GM21447 (cell line): Measurements from ENCODE around the gene HOXC5.
A peak's percentile ranks its signal among the peaks of the same experiment; 100 is the strongest.

Experiments used
- ATAC-seq: cut with Tn5 transposase; IDR thresholded peaks from one replicate; pipeline ENCODE4 v1.9.1; 2021; ENCODE audit not compliant: unreplicated experiment

Gene HOXC5

DNA sequence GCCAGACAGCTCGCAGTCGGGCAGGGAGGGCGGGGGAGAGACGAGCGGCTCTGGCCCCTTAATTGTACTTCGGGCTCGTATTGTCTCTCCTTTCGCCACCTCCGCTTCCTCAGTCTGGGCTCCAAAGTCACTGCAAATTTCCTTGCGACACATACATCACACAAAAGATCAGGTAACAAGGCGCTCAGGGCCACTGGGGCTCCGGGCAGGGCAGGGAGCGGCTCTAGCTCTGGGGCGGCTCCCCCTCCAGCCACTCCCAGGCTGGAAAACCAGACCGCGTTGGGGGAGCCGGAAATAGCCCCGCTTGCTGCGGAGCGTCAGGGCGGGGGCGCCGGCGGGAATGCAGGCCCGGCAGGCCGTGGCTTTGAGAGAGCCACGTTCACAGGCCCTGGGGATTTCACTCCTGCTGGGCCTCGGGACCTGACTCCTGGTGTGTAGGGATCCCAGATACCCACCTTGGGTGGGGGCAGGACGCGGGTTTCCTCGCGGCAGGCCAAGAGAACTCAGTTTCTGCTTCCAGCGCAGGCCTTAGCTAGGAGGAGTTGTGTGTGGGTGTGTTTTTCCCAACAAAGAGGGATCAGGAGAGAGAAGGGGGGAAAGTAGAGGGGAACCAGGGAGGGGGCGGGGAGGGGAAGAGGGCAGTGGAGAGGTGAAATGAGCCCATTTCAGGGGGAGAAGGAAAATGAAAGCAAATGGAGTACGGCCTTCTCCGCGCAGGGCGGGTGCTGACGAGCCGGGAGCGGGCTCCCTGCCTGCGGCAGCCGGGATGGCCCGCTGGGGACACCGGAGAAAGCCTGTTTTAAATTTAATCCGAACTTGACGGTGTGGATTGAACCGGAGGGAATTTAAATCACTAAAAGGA is 37.2 kb upstream of the HOXC5 start:
- ATAC-seq: no peak

DNA sequence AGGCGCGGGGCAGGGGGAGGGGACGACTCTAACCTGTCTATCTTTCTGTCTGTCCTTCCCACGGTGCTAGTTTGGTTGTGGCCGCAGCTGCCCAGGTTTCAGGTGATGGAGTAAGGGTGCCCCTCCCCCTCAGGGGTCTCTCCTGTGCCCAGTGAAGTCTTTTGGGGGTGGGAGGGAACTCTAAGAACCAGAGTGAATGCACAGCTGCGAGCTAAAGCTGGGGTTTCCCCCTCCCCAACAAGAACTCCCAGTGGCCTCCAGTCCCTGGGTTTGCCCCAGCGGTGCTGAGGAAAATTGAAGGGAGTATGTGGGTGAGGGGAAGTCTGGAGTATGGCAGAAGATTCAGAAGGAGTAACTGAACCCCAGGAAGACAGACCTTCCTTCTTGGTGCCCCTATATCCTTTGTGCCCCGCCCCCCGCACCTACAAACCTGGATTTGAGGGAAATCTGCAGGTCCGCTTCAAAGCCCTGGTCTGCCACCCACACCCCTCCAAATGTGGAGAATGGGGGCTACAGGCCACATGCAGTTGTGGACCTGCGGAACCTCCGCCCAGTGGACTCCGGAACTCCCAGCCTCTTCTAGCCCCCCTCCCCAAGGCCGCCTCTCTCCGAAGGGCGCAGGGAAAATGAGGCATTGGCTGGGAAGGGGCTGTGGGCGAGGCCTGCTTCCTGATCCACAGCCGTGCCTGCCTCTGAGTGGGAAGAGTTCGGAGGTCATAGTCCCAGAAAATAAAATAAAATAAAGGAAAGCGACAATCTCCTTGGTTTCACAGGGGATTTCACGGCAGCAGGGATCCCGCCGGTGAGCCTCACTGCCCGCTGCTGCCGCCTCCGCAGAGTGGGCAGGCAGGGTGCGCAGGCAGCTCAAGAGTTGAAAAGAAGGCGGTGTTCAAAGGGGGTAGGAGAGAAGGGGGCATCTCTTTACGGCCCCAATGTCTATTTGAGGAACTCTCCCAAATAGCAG is 36.3 kb upstream of the HOXC5 start:
- ATAC-seq: no peak

DNA sequence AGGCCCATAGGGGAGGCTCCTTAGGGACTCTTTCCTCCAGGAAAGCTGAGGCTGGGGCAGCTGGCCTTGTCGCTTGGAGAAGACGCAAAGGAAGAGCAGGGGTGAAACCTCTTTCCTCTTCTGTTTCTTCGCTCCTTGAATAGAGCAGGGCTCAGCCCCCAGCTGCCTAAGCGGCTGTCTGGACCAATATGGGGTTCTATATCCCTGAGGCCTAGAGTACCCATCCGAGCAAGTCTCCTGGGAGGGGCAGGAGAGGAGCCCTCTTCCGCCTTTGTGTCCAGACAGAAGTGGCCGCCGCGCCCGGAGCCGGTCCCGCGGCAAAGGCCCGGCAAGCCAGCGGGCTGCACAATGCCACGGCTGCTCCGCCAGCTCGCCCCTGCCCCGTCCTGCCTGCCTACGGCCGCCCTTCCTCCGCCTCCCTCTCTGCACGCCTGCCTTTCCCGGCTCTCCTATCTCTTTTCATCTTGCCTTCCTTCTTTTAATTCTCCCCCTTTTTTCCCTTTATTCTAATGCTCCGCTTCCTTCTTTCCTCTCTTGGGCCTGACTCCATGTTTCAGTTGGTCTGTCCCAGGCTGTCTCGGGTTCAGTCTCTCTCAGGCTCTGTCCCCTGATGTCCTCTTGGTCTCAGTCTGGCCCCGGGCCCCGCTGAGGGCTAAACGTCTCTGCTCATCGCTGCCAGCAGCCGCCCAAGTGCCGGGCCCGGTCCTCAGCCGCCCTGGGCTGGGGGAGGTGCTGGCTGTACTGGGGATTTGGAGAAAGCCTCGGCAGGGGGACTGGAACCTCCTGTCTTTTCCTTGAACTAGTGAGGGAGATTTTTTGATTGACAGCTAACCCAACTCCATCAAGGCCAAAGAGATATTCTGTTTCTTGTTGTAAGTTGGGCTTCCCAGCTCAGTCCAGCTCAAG is 35.4 kb upstream of the HOXC5 start:
- ATAC-seq: no peak

DNA sequence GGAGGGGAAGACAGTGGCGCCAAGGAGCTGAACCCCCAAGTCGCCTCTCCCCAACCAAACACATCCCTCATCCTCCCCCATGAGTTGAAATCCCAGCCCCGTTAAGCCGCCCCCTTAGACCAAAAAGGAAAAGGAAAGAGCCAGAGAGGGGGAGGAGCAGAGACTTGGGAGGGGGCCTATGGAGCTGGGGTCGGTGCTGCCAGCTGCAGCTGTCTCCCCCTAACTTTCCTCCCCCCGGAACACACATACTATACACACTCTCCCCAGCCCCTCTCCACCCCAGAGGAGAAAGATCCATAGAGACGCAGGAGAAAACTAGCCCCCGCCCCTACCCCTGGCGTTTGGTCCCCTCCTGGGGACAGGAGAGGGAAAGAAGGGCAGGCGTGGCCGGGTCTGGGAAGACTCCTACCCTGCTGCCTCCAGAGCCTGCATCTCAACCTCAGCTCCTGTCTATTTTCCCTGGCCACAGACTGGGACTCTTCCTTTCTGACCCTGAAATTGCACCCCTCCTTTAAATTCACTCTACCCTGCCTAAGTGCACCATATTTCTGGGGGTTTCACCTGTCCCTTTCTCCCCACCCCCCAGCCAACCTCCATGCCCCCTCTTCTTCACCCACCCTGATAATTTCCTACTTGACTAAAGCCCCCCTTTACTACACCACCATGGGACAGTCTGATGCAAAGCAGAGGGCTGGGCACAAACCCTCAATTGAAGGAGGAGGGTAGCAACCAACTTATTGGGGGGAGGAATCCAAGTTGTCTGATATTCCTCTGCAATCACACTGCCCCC is 34.5 kb upstream of the HOXC5 start:
- ATAC-seq: no peak

DNA sequence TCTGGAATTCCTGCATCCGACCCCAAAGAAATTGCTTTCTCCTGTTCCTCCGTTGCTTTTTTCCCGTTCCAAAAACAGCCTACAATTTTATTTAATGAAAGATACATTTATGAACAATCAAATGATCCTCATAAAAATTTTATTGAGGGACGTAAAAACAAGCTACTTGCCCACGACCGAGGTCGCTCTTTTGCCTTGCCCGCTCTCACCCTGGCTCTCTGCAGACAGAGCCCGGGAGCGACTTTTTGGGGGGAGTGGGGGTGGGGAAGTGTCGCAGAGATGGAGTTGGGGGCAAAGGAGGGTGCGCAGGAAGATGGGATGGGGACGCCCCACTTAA is 34.0 kb upstream of the HOXC5 start:
- ATAC-seq: no peak

DNA sequence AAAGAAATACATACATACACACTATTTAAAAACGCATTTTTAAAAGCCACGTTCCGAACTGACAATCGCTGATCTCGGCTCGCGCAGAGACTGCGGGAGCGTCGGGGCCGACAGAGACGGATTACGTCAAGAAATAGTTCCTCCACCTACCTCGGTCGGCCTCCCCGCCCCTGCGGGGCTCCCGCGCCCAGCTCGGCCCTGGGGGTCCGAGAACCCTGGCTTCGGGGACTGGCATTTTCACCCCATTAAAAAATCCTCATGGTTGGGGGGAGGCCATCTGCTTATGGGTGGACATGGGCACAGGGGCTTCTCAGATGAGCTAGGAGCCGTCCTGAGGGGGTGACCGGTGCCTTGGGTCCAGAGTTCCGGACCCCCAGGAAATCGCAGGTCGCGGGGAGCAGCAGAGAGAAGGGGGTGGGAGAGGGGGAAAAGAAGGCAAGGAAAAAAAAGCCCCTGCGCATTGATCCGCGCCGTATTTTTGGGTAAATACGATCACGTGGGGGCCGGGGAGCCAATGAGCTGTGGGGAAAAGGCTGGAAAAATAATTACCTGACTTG is 33.2 kb upstream of the HOXC5 start:
- ATAC-seq: no peak

DNA sequence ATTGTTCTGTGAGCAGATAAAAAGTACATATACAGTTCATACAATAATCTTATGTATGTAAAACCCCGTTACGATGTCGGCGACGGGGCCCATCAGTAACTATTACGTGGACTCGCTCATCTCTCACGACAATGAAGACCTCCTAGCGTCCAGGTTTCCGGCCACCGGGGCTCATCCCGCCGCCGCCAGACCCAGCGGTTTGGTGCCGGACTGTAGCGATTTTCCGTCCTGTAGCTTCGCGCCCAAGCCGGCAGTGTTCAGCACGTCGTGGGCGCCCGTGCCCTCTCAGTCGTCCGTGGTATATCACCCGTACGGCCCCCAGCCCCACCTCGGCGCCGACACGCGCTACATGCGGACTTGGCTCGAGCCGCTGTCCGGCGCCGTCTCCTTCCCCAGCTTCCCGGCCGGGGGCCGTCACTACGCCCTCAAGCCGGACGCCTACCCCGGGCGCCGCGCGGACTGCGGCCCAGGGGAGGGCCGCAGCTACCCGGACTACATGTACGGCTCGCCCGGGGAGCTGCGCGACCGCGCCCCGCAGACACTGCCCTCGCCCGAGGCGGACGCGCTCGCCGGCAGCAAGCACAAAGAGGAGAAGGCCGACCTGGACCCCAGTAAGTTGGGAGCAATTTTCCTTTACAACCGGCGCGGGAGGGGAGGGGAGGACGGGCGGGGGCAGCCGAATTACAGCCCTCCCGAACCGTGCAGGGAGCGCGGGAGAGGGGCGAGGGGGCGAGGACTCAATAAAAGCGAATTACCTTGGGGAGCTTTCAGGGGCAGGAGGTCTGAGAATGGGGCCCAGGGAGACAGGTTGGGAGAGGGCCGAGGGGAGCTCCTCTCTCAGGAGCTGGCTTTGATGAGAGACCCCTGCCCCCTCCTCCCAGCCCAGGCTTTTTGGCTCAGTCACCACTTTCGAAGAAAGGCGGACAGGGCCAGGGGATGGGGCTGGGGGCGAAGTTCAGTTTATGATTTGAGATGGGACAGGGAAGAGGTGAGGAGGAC is 32.4 kb upstream of the HOXC5 start, which contains the start of gene HOXC9:
Gene HOXC9 (plus strand): TSS at position 46 of the 999 bp plus-strand sequence. CDS start 28 bp downstream, at position 74.
- no peak for ATAC-seq

DNA sequence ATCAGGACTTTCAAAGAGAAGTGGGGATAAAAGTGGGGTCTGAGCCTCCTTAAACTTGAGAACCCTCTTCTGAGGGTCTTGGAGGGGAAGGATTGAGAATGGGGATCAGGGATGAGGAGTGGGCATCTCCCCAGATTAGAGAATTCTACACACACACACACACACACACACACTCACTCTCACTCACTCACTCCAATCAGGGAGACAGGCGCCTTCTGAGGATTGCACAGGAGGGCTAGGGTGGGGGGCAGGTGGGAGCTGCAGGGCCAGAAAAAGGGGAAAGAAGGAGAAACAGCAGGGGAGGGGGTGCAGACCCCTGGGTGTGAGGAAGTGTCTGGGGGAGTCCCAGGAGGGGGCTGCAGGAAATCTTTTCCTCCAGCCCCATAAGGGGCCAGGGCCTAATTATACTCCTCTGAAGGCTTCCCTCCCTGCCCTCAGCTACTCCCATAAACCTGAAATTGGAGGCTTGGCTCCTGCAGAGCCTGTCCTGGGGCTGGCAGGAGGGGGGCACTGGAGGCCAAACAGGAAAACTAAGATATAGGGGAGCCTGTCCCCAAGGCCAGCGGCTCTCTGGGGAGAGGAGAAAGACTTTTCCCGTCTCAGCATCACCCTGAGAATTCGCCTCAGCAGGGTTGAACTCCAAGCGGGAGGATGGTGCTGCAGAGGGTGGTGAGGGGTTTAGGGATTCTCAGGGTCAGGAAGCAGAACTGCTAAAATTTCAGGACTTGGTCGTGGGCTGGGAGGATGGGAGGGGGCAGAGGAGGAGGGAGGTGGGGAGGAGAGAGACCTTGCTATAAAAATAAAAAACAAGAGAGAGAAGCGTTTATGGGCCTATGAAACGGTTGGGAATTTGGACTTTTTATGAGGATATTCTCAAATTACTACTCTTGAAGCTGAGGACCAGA is 31.3 kb upstream of the HOXC5 start:
- no peak for ATAC-seq

DNA sequence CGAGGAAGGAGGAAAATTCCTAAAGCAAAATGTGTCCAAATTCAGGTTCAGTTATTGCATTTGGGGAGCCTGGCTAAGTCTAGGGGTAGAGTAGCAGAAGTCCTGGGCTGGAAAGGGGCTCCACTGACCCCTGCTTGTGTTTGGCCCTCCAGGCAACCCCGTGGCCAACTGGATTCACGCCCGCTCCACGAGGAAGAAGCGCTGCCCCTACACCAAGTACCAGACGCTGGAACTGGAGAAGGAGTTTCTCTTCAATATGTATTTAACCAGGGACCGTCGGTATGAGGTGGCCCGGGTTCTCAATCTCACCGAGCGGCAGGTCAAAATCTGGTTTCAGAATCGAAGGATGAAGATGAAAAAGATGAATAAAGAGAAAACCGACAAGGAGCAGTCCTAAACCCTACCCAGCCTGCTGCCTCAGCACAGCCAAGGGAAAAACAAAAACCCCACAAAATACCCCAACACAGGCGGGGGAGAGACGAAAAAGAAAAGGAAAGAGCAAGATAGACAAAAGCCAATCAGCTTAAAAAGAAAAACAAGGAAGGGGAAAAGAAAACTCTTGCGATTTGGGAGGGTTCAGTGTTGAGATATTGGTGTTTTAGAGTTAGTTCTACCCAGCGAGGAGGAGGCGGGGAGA is 30.5 kb upstream of the HOXC5 start:
- no peak for ATAC-seq

DNA sequence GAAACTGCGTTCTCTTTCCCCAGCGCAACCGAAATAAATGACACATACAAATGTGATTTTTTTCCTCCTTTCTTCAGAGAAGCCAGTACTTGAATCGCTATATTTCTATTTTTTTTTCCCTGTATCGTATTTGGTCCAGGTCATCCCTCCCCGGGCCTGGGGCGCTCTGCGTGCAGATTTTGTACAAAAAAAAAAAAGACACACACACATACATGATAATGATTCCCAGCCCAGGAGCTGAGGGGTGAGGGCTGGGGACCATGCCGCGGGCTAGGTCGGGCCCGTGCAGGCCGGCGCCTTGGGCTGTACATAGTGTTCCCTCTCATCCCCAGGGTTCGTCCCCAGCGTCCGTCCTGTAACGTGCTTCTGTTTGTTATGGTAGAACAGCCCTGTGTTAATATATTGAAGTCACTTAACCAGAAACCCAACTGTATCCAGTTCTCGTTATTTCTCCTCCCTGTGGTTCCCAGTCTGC is 29.9 kb upstream of the HOXC5 start:
- no peak for ATAC-seq

DNA sequence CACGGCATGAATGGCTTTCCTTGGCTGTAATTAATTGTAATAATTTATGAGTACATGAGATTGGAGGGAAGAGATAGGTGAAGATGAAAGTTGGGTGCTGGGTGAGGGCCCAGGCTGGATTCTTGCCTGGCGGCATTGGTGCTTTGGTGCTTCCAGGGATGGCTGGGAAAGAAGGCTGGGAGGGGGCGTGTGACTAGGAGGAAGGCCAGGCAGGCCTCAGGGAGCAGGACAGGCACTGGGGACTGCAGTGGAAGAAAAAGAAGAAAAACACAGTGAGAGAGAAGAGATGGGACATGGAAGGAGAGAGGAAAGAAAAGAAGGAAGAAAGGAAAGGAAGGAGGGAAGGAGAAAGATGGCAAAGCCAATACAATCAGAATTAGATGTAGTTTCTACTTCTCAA is 29.2 kb upstream of the HOXC5 start:
- ATAC-seq: no peak

DNA sequence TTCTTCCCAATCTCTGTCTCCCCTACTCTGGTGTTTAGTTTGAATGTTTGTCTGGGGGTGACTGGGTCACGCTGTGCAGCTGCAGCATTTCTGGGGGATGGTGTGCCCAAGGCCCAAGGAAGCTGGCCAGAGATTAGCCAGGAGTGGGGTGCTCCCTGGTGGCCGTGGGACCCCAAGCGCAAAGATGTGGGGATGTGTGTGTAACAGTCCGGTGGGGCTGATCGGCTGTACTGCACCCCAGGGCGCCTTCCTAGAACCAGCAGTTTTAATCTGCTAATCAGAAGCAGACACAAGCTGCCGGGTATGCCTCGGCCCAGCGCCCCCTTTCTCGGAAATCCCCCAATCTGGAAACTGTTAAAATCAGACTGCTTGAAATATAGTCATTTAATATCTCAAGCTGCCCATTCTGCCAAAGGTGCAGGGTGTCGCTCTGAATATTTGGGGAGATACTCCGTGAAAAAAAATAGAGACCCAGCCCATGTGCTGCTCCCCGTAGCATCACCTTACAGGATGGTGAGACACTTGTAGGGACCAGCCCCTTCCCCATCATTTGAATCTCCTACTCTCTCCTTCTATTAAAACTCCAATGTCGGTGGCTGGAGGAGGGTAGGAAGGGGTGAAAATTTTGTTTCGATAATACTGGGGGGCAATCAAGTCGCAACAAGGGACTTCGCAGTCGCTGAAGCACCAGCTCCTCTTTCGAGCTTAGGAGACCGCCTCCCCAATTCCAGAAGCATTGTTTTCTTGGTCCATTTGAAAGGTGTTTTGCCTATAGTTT is 28.6 kb upstream of the HOXC5 start:
- no peak for ATAC-seq

DNA sequence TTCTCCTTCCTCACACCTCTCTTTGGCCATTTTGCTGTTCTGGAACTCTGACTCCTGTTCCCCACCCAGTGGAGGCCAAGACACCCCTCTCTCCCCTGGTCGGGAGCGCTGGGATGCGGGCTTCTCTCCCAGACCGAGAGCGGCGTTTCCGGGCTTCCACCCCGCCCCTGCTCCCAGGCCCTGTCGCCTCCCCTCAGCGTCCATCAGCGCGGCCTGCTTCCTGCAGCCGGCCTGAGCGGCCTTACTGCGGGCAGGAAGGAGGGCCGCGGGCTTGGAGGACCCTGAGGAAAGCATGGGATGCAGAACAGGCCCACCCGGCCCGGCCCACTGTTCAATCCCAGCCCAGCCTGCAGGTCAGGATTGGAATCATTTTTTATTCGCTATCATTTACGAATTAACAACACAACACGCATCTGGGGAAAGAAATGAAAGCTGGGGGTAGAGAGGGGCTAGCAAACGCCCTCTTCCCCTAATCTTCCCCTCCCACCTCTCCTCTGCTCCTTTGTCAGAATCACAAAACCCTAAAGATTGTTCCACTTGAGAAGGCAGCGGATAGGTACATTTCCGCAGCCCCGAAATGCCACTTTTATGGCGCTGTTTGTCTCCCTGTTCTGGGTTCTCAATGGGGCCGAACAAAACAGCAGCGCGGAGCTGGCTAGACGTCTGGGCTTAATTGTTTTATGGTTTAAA is 27.9 kb upstream of the HOXC5 start:
- ATAC-seq: no peak

DNA sequence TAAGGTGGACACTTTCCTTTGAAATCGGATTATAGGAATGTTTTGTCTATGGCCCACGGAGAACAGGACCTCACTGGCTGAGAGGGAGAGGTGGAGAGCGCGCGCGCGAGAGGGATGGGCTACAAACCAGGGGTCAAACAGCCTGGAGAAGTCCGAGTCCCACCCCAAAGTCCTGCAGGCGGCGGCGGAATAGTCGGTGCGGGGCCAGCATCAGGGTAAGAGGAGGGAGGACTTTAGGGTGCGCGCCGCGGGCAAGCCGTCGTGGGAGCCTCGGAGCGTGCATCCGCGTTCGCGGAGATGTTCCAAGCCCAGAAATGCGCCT is 27.4 kb upstream of the HOXC5 start:
- no peak for ATAC-seq

DNA sequence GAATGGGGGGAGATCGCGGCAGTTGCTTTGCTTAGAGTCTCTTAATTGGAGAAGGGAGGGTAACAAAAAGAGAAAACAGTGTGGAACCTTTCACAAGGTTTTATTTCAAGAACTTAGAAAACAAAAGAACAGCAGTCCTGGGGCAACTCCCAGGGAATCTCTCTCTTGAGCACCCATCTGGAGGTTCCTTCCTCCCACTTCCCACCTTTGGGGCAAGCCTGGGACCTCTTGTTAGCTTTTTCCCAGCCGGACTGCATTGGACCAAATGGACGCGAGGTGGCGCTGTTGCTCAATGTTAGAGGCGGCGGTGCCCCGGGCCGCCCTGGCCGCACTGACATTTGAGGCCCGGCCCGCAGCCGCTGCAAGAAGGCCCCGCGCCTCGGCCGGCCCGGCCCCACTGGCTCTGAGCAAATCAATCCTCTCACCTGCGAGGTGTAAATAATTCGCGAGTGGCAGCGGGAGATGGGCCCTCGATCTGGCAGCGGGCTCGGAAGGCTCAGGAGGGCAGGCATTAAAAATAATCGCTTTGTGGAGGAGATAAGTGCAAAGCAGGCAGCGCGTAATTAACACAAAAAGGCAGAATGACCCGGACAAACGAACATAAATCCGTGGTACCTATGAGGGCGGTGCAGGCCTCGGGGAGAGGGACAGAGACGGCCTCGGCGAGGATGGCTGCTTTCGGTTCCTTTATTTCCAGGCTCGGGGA is 26.8 kb upstream of the HOXC5 start:
- peak; percentile 60 for ATAC-seq
